Gastroesophageal sphincter (tissue), 3 donors: ENCODE measurements around the gene MMP14.

Experiments
- CTCF ChIP-seq, 4 experiments: fragments of 200-600 bp in 2 of 4; fragments of 450-650 bp in 2 of 4; sonication (generic) in 1 of 4; IDR thresholded peaks; one replicate each; pipeline ENCODE4 v1.5.1; 2017 to 2019; ENCODE audit warnings: antibody characterized with exemption in 4 of 4, mild to moderate bottlenecking in 2 of 4, moderate library complexity in 2 of 4
- EP300 ChIP-seq: sonication (generic); formaldehyde crosslinking; IDR thresholded peaks from one replicate; pipeline ENCODE4 v1.6.1; 2017; ENCODE audit warnings: antibody characterized with exemption, mild to moderate bottlenecking
- POLR2A ChIP-seq, 2 donors: fragments of 450-650 bp; IDR thresholded peaks; one replicate each; pipeline ENCODE4 v1.6.1; 2017; ENCODE audit warnings: antibody characterized with exemption in 2 of 2, mild to moderate bottlenecking in 2 of 2, moderate library complexity in 1 of 2
- POLR2AphosphoS5 ChIP-seq: sonication (generic); formaldehyde crosslinking; IDR thresholded peaks from one replicate; pipeline ENCODE4 v1.6.1; 2017; ENCODE audit warnings: antibody characterized with exemption

GRCh38 chr14:22839159-22839779 is 2.9 kb downstream of the MMP14 start:
- TF ChIP-seq CTCF (IDR thresholded peaks at IDR 0.05) = no peak
- TF ChIP-seq POLR2A (IDR thresholded peaks at IDR 0.05) = no peak
- no peak for TF ChIP-seq EP300
- peak; percentile 81 for TF ChIP-seq POLR2AphosphoS5
